GOT3 (cell line): ENCODE data around the gene RELL2.

Experiments
- DNase-seq: peaks from one replicate; lab custom pipeline; 2025; ENCODE audit warnings: mixed read lengths; lab: John Stamatoyannopoulos, UW

The RELL2 gene

GRCh38 chr5:141618804-141619554 is 17.8 kb upstream of the RELL2 start, which contains the start of gene DIAPH1:
Gene DIAPH1, minus strand, starts transcription at chr5:141619000. Its CDS starts 86 bp downstream, at chr5:141618914.
- DNase-seq: peak; percentile 90

GRCh38 chr5:141623186-141623585 is 13.6 kb upstream of the RELL2 start:
- no peak for DNase-seq

- DNase-seq: no peak
Observed at GRCh38 chr5:141623611-141624010, 13.2 kb upstream of the RELL2 start.

- no peak for DNase-seq
Observed at GRCh38 chr5:141628175-141628788, 8.5 kb upstream of the RELL2 start.

GRCh38 chr5:141630570-141631140 is 6.1 kb upstream of the RELL2 start:
- no peak for DNase-seq

GRCh38 chr5:141632650-141633049 is 4.1 kb upstream of the RELL2 start:
- DNase-seq: no peak

- no peak for DNase-seq
Observed at GRCh38 chr5:141633871-141634561, 2.8 kb upstream of the RELL2 start.

- no peak for DNase-seq
Observed at GRCh38 chr5:141634720-141635119, 2.1 kb upstream of the RELL2 start.

GRCh38 chr5:141635646-141636045 is 1.2 kb upstream of the RELL2 start:
- no peak for DNase-seq

- DNase-seq: no peak
Observed at GRCh38 chr5:141636106-141636412, 738 bp upstream of the RELL2 start.

- no peak for DNase-seq
Observed at GRCh38 chr5:141637123-141637766, 448 bp downstream of the RELL2 start.

GRCh38 chr5:141637767-141638419 is 1.1 kb downstream of the RELL2 start:
- no peak for DNase-seq

- DNase-seq: no peak
Observed at GRCh38 chr5:141638771-141639170, 2.0 kb downstream of the RELL2 start.

GRCh38 chr5:141639357-141640050 is 2.7 kb downstream of the RELL2 start:
- no peak for DNase-seq

- DNase-seq: no peak
Observed at GRCh38 chr5:141640051-141640415, 3.2 kb downstream of the RELL2 start.

GRCh38 chr5:141640698-141641097 is 3.9 kb downstream of the RELL2 start:
- DNase-seq: no peak

- DNase-seq: no peak
Observed at GRCh38 chr5:141641634-141642267, 5.0 kb downstream of the RELL2 start.

- no peak for DNase-seq
Observed at GRCh38 chr5:141646026-141646425, 9.2 kb downstream of the RELL2 start.

- no peak for DNase-seq
Observed at GRCh38 chr5:141647242-141647641, 10.4 kb downstream of the RELL2 start.

GRCh38 chr5:141647851-141648250 is 11.1 kb downstream of the RELL2 start:
- DNase-seq: no peak
